ENCODE results near the gene KAT2A.

The KAT2A gene

DNA sequence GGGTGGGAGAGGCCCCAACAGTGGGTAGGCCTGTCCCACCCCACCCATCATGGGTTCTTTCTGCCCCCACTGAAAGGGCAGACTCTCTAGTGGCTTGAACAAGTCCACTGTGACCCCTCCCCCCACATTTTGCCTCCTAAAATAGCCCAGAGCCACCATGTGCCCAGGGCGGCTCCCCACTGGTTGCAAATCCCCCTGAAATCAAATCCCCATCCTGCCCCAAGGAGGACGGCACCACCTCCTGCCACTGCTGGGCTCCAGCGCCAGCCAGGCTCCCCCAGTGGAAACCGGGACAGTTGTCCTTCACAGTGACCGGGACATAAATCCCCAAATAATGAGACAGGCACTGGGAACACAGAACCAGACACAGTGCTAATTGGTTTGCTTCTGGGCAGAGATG is 43.4 kb downstream of the KAT2A start:
- no peak for TF ChIP-seq GATA3 (IDR thresholded peaks at IDR 0.05; ENCODE audit: low read depth, low read length)
- no peak for TF ChIP-seq GATA2 (IDR thresholded peaks at IDR 0.05; ENCODE audit: low read depth, low read length)

DNA sequence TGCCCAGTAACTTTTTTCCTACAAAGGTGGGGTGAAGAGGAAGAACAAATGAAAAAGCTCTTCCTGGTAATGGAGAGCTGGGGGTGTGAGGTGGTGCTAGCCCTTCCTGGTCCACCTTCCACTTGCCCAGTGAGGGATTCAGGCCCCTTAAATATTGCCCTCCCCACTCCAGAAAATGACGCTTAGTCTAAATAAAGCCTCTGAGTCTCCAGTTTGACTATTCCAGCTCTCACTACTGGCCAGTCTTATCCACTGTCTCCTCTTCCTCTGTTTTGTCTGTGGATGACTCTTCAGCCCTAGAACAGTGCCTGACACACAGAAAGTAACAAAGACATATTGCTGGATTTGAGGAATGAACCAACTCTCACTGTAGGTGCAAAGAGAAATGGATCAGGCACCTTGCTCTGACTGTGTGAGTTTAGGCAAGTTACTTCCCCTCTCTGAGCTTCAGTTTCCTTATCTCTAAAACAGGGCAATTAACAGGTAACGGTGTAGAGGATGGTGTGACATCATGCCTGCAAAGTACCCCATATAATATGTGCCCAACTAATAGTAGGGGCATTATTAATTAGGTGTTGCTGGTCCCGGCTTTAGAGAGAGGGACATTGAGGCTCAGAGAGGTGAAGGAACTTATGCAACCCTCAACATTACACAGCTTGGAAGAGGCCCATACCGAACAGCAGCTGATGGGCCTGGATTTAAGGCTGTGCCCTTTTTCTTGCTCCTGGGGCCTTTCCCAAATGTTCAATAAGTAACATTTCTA is 44.2 kb downstream of the KAT2A start:
- no peak for TF ChIP-seq GATA2 (IDR thresholded peaks at IDR 0.05; ENCODE audit: low read depth, low read length)
- no peak for TF ChIP-seq GATA3 (IDR thresholded peaks at IDR 0.05; ENCODE audit: low read depth, low read length)

DNA sequence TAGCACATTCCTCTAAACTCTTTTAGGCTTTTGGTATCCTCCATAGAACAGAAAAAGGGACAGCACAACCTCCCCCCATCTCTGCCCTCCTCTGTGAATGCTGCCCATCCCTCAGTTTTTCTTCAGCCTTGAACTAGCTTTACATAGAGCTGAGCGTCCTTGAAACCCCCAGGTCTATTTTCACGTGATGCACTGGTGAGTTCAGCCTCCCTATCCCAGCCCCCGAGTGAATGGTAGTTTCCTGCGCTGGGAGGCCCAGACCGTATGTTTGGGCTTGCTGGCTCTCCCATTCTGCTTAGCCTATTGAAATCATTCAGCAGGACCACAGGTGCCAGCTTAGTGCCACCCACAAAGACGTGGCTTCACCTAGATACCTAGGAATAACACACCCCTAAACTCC is 45.4 kb downstream of the KAT2A start:
- TF ChIP-seq GATA2 (IDR thresholded peaks at IDR 0.05; ENCODE audit: low read depth, low read length): no peak

DNA sequence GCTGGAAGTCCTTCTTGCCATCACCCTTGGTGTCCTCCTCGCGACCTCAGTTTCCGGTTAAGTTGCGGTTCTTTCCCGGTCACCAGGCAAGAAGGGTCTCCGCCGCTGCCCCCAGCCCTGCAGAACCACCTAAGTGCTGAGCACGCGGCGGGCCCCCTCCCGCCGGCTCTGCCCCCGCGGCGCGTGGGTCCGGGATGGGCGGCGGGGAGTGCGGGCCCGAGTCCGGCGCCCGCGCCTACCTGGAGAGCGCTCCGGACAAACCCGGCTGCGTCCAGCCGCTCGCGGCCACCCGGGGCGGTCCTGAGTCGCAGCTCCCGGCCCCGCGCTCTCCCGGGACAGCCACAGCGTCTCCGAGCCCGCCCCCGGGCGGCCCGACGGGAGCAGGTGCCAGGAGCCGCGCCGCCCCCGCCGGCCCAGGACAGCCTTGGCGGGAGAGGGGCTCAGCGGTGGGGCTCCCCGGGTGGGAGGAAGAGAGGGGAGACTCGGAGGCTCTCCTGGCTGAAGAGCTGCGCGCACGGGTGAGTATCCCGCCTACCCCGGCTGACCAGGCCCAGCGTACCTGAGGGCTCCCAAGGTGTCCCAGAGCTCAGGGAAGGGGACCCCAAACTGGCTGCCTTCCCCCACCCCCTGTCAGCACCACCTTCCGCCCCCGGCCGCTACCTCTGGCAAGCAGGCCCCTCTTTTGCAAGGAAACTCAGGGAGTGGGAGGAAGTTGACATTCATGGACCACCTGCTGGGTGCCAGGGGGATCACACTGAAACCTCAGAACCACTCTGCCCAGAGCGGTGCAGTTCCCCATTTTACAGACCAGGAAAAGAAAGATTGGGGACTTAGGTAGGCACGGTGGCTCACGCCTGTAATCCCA is 48.6 kb downstream of the KAT2A start:
- TF ChIP-seq GATA2 (IDR thresholded peaks at IDR 0.05; ENCODE audit: low read depth, low read length) (no peak), GATA3 (IDR thresholded peaks at IDR 0.05; ENCODE audit: low read depth, low read length) (no peak)

DNA sequence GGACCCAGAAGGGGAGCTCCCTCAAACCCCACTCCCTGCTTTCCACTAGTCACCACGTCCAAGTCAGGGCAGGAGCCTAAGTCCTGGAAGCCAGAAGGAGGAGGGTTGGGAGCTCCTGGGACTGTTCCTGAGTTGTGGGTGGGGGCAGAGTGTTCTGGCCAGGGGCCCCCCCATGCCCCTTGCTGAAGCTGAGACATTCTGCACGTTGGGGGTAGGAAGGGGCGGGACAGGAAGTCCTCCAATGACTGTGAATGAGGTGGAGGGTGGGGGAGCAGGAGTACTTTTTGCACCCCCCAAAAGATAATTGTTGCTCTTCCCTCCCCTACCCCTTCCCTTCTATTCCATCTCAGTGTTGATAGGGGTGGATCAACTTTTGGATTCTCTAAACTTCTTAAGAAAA is 49.4 kb downstream of the KAT2A start:
- TF ChIP-seq GATA2 (IDR thresholded peaks at IDR 0.05; ENCODE audit: low read depth, low read length): no peak
- no peak for TF ChIP-seq GATA3 (IDR thresholded peaks at IDR 0.05; ENCODE audit: low read depth, low read length)

DNA sequence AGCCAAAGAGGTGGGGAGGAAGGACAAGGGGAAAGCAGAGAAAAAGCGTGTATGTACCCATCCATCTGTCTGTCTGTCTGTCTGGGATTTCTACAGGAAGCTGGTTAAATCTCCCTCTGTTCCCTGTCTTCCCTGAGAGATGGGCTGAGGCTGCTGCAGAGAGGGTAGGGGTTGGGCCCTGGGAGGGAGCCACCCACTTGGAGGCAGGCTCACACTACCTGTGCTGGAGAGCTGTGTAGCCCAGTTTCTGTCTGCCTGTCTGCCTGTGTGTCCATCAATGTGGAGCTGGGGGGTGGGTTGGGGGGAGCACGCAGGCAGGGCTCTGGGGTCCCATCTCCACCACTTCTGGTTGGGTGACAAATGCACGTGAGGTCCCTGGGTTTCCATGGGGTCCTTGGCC is 52.2 kb downstream of the KAT2A start:
- no peak for TF ChIP-seq GATA2 (IDR thresholded peaks at IDR 0.05; ENCODE audit: low read depth, low read length)
- no peak for TF ChIP-seq GATA3 (IDR thresholded peaks at IDR 0.05; ENCODE audit: low read depth, low read length)

DNA sequence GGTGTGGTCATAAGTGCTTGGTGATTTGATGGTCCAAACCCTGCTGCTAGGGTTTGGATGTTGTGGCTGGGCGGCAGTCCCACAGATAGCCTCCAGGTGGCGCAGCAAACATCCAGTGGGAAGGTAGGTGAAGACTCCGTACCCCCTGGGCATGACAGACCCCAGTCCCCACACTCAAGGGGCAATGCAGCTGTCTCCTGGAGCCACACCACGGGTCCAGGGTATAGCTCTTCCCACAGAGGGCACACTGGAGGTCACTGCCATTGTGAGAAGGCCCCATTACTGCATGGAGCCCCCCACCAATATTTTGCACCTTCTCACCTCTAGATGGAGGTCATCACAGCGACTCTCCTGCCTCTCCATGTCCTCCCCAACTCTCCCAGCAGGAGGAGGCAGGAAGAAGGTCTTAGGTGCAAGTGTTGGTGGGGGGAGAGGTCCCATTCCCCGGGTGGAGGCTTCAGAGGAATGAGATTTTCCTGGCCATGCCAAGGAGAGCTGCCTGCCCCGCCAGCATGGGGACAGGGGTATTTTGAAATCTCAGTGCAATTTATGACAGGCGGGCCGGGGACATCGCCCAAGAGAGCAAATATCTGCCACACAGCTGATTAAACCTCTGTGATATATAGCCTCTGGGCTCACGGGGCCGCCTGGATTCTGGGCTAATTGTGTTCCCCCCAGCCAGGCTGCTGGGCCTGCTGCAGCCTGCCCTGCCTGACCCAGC is 53.6 kb downstream of the KAT2A start:
- TF ChIP-seq GATA2 (IDR thresholded peaks at IDR 0.05; ENCODE audit: low read depth, low read length) (no peak), GATA3 (IDR thresholded peaks at IDR 0.05; ENCODE audit: low read depth, low read length) (no peak)

DNA sequence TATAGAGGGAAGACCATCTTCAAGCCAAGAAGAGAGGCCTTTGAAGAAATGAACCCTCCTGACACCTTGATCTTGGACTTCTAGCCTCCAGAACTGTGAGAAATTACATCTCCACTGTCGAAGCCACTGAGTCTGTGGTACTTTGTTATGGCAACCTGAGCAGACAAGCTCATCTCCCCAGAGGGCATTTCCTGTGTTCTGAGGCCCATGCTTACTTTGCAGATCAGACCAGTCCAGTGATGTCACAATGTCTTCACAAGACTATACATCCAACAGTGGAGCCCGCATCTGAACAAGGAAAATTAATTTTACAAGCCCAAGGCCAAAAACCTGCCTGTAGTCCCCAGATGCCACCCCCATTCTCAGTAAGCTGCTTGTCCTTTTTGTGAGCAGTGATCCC is 56.0 kb downstream of the KAT2A start:
- TF ChIP-seq GATA2 (IDR thresholded peaks at IDR 0.05; ENCODE audit: low read depth, low read length) (no peak), GATA3 (IDR thresholded peaks at IDR 0.05; ENCODE audit: low read depth, low read length) (no peak)
